Caco-2 (cell line): Measurements from ENCODE around the gene SRP72. TPM values are rescaled to one million over a fixed set of nuclear protein-coding genes. Genes with fewer than 3 reads are reported as not detected.

Source experiments
- BruUV-seq: library from RNA; stranded (reverse); fragments of 400-500 nt; replicated peaks from 2 replicates; lab custom pipeline; 2021; lab: Mats Ljungman, UMichigan
- CTCF ChIA-PET: fragments of 300-600 bp; sonication (Branson Sonifier 250); formaldehyde crosslinking; loops from one replicate; lab custom pipeline; 2022; ENCODE audit warnings: antibody characterized with exemption; lab: Charles Lee
- POLR2A ChIA-PET: fragments of 300-600 bp; sonication (Branson Sonifier 250); formaldehyde crosslinking; loops from one replicate; lab custom pipeline; 2022; ENCODE audit warnings: antibody characterized with exemption; lab: Charles Lee
- DNase-seq, 2 experiments: peaks; one replicate each; pipeline versions ENCODE4 v3.0.0 to v3.0.0-alpha.2; 2020 to 2022
- H3K27me3 ChIP-seq: replicated peaks from 2 replicates; pipeline ENCODE4 v1.6.0; 2011; ENCODE audit warnings: low read length; ENCODE audit not compliant: control insufficient read depth, insufficient read depth
- H3K36me3 ChIP-seq: 2 replicates; pipeline ENCODE4 v1.5.1; 2011; ENCODE audit warnings: low read length; ENCODE audit not compliant: control insufficient read depth, insufficient read depth
- H3K4me1 ChIP-seq: fragments of 250-450 bp; sonication (Bioruptor Pico); 2 replicates; pipeline ENCODE4 v1.5.1; 2020; ENCODE audit warnings: mild to moderate bottlenecking
- H3K4me3 ChIP-seq: 2 replicates; pipeline ENCODE4 v1.5.1; 2011; ENCODE audit warnings: low read depth, mild to moderate bottlenecking, control low read depth, low read length
- H3K9me3 ChIP-seq: fragments of 250-450 bp; sonication (Bioruptor Pico); 2 replicates; pipeline ENCODE4 v1.5.1; 2020; ENCODE audit warnings: mild to moderate bottlenecking, moderate library complexity
- H3K27ac Mint-ChIP-seq: one replicate; pipeline ENCODE4 v1.8.0; 2022; ENCODE audit warnings: mixed read lengths; ENCODE audit not compliant: unreplicated experiment
- H3K27me3 Mint-ChIP-seq: one replicate; pipeline ENCODE4 v1.8.0; 2022; ENCODE audit warnings: mixed read lengths; ENCODE audit not compliant: insufficient read depth, unreplicated experiment
- H3K36me3 Mint-ChIP-seq: one replicate; pipeline ENCODE4 v1.8.0; 2022; ENCODE audit warnings: mild to moderate bottlenecking, mixed read lengths; ENCODE audit not compliant: insufficient read depth, unreplicated experiment
- H3K4me1 Mint-ChIP-seq: one replicate; pipeline ENCODE4 v1.8.0; 2022; ENCODE audit warnings: low read depth, mixed read lengths; ENCODE audit not compliant: unreplicated experiment
- H3K4me3 Mint-ChIP-seq: one replicate; pipeline ENCODE4 v1.8.0; 2022; ENCODE audit warnings: mild to moderate bottlenecking, moderate library complexity, mixed read lengths; ENCODE audit not compliant: unreplicated experiment
- H3K9me3 Mint-ChIP-seq: one replicate; pipeline ENCODE4 v1.8.0; 2022; ENCODE audit warnings: mixed read lengths; ENCODE audit not compliant: unreplicated experiment
- CTCF ChIP-seq, 2 experiments: fragments of 200-600 bp in 1 of 2; IDR thresholded peaks; 1 replicate in 1 of 2; 2 replicates in 1 of 2; pipeline versions ENCODE4 v1.5.1 to v1.8.0; 2011 to 2022; ENCODE audit warnings: antibody characterized with exemption in 1 of 2, control low read depth in 1 of 2, inconsistent platforms in 1 of 2, low read depth in 1 of 2, low read length in 1 of 2, mild to moderate bottlenecking in 1 of 2, moderate library complexity in 1 of 2; ENCODE audit not compliant: insufficient read depth in 1 of 2, severe bottlenecking in 1 of 2, unreplicated experiment in 1 of 2
- intact Hi-C: fragments of 100-400 bp; cut with micrococcal nuclease; formaldehyde crosslinking; loops from one replicate; pipeline ENCODE4 v1.10.0; 2022; ENCODE audit not compliant: unreplicated experiment
- total RNA-seq: library from RNA; stranded (reverse); gene quantifications from 2 replicates; pipeline ENCODE4 v1.2.3, GENCODE V29; 2022

The SRP72 gene
- total RNA-seq, 1 experiment from 2014 or later: 116 TPM

- Mint-ChIP-seq H3K9me3 (no peaks in the 10 kb centered on the region), H3K4me3 (no peak overlapping the region), H3K27ac (no peak overlapping the region), H3K4me1 (no peaks in the 10 kb centered on the region), H3K27me3 (peaks cover 4% of the 10 kb centered on the region), H3K36me3 (no peaks in the 10 kb centered on the region)
- intact Hi-C loops: no loop called here
- no peak for TF ChIP-seq CTCF (IDR thresholded peaks at IDR 0.05; ENCODE audit: insufficient read depth in 1 of 2, low read depth in 1 of 2, low read length in 1 of 2, severe bottlenecking in 1 of 2, unreplicated experiment in 1 of 2)
- H3K9me3 ChIP-seq: no peaks in the 10 kb centered on the region
- H3K36me3 ChIP-seq: no peaks in the 10 kb centered on the region
- DNase-seq: no peak
- POLR2A ChIA-PET: no interaction called here
- no peak overlapping the region for H3K4me3 ChIP-seq
- H3K27me3 ChIP-seq: no peaks in the 10 kb centered on the region
- CTCF ChIA-PET: interaction anchor here (1.5 kb wide), 1 partner anchor 13 kb away, joined by 6 read pairs; no protein-coding TSS in a partner anchor
- no peaks in the 10 kb centered on the region for H3K4me1 ChIP-seq
- no TSS peak for BruUV-seq
Measured at GRCh38 chr4:56531823-56532222, 64.4 kb downstream of the SRP72 start.

- DNase-seq: no peak
- Histone ChIP-seq H3K9me3 (no peaks in the 10 kb centered on the region), H3K27me3 (no peaks in the 10 kb centered on the region), H3K4me1 (no peaks in the 10 kb centered on the region), H3K36me3 (no peaks in the 10 kb centered on the region), H3K4me3 (no peak overlapping the region)
- POLR2A ChIA-PET: no interaction called here
- Mint-ChIP-seq H3K4me1 (no peaks in the 10 kb centered on the region), H3K27me3 (peaks cover 4% of the 10 kb centered on the region), H3K36me3 (no peaks in the 10 kb centered on the region), H3K9me3 (no peaks in the 10 kb centered on the region), H3K4me3 (no peak overlapping the region), H3K27ac (no peak overlapping the region)
- intact Hi-C loops: no loop called here
- TF ChIP-seq CTCF (IDR thresholded peaks at IDR 0.05; ENCODE audit: insufficient read depth in 1 of 2, low read depth in 1 of 2, low read length in 1 of 2, severe bottlenecking in 1 of 2, unreplicated experiment in 1 of 2): no peak
- CTCF ChIA-PET: interaction anchor here (1.5 kb wide), 1 partner anchor 12 kb away, joined by 6 read pairs; no protein-coding TSS in a partner anchor
- BruUV-seq: no TSS peak
Measured at GRCh38 chr4:56532239-56532638, 64.8 kb downstream of the SRP72 start.

- Mint-ChIP-seq H3K27ac (no peak overlapping the region), H3K4me1 (no peaks in the 10 kb centered on the region), H3K9me3 (no peaks in the 10 kb centered on the region), H3K36me3 (no peaks in the 10 kb centered on the region), H3K4me3 (no peak overlapping the region), H3K27me3 (no peaks in the 10 kb centered on the region)
- H3K4me1 ChIP-seq: no peaks in the 10 kb centered on the region
- no peak for TF ChIP-seq CTCF (IDR thresholded peaks at IDR 0.05; ENCODE audit: insufficient read depth in 1 of 2, low read depth in 1 of 2, low read length in 1 of 2, severe bottlenecking in 1 of 2, unreplicated experiment in 1 of 2)
- CTCF ChIA-PET: no interaction called here
- POLR2A ChIA-PET: no interaction called here
- no peaks in the 10 kb centered on the region for H3K27me3 ChIP-seq
- no peaks in the 10 kb centered on the region for H3K9me3 ChIP-seq
- no peaks in the 10 kb centered on the region for H3K36me3 ChIP-seq
- DNase-seq: peak in 1 of 2 experiments; percentile 2
- BruUV-seq: no TSS peak
- intact Hi-C loops: no loop called here
- H3K4me3 ChIP-seq: no peak overlapping the region
Measured at GRCh38 chr4:56535915-56536314, 68.5 kb downstream of the SRP72 start.
